ENCODE data around the gene DDX10.

DNA sequence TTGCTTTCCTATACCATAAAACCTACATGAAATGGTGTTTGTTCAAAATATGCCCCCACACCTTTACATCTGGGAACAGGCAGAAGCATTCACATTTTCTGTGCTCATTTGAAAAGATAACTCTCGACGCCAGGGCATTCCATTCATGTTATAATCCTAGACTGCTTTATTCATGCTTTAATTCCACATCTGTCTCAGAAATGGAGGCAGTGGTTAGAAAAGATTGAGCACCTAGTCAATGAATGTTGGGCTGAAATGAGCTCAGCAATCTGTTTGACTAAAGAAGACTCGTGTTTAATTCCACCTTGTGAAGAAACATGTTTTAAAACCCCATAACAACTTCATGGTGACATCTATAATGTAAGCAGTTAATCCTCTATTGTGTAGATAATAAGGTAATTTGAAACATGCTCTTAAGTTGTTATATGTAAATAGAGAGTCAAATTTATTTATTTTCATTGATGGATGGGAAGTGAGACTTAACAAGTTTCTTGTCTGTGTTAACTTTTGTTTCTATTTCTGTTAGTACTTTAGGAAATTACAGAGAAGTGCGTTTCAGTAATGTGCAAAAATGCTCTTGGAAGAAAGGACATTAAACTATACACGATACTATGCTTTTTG is 217.5 kb downstream of the DDX10 start:
- TF ChIP-seq CTCF (conservative IDR thresholded peaks at IDR 0.05; ENCODE audit: low read depth in 2 of 2) = no peak
- no peak for TF ChIP-seq NANOG (IDR thresholded peaks at IDR 0.05; ENCODE audit: borderline replicate concordance)
- TF ChIP-seq, protein P1, sequence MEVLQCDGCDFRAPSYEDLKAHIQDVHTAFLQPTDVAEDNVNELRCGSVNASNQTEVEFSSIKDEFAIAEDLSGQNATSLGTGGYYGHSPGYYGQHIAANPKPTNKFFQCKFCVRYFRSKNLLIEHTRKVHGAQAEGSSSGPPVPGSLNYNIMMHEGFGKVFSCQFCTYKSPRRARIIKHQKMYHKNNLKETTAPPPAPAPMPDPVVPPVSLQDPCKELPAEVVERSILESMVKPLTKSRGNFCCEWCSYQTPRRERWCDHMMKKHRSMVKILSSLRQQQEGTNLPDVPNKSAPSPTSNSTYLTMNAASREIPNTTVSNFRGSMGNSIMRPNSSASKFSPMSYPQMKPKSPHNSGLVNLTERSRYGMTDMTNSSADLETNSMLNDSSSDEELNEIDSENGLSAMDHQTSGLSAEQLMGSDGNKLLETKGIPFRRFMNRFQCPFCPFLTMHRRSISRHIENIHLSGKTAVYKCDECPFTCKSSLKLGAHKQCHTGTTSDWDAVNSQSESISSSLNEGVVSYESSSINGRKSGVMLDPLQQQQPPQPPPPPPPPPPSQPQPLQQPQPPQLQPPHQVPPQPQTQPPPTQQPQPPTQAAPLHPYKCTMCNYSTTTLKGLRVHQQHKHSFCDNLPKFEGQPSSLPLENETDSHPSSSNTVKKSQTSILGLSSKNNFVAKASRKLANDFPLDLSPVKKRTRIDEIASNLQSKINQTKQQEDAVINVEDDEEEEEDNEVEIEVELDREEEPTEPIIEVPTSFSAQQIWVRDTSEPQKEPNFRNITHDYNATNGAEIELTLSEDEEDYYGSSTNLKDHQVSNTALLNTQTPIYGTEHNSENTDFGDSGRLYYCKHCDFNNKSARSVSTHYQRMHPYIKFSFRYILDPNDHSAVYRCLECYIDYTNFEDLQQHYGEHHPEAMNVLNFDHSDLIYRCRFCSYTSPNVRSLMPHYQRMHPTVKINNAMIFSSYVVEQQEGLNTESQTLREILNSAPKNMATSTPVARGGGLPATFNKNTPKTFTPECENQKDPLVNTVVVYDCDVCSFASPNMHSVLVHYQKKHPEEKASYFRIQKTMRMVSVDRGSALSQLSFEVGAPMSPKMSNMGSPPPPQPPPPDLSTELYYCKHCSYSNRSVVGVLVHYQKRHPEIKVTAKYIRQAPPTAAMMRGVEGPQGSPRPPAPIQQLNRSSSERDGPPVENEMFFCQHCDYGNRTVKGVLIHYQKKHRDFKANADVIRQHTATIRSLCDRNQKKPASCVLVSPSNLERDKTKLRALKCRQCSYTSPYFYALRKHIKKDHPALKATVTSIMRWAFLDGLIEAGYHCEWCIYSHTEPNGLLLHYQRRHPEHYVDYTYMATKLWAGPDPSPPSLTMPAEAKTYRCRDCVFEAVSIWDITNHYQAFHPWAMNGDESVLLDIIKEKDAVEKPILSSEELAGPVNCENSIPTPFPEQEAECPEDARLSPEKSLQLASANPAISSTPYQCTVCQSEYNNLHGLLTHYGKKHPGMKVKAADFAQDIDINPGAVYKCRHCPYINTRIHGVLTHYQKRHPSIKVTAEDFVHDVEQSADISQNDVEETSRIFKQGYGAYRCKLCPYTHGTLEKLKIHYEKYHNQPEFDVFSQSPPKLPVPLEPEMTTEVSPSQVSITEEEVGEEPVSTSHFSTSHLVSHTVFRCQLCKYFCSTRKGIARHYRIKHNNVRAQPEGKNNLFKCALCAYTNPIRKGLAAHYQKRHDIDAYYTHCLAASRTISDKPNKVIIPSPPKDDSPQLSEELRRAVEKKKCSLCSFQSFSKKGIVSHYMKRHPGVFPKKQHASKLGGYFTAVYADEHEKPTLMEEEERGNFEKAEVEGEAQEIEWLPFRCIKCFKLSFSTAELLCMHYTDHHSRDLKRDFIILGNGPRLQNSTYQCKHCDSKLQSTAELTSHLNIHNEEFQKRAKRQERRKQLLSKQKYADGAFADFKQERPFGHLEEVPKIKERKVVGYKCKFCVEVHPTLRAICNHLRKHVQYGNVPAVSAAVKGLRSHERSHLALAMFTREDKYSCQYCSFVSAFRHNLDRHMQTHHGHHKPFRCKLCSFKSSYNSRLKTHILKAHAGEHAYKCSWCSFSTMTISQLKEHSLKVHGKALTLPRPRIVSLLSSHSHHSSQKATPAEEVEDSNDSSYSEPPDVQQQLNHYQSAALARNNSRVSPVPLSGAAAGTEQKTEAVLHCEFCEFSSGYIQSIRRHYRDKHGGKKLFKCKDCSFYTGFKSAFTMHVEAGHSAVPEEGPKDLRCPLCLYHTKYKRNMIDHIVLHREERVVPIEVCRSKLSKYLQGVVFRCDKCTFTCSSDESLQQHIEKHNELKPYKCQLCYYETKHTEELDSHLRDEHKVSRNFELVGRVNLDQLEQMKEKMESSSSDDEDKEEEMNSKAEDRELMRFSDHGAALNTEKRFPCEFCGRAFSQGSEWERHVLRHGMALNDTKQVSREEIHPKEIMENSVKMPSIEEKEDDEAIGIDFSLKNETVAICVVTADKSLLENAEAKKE (CRISPR knock-in tag; IDR thresholded peaks at IDR 0.05) = no peak
- no peak for TF ChIP-seq EZH2 (IDR thresholded peaks at IDR 0.05; ENCODE audit: low read depth, unreplicated experiment)
- TF ChIP-seq REST (IDR thresholded peaks at IDR 0.05; ENCODE audit: unreplicated experiment) = no peak
- TF ChIP-seq POLR2AphosphoS5 (IDR thresholded peaks at IDR 0.05; ENCODE audit: low read depth) = no peak
- TF ChIP-seq JUNB (IDR thresholded peaks at IDR 0.05; ENCODE audit: unreplicated experiment) = no peak
- no peak for TF ChIP-seq EZH2phosphoT487 (IDR thresholded peaks at IDR 0.05; ENCODE audit: unreplicated experiment)
- no peak for TF ChIP-seq ZNF114 (CRISPR knock-in tag; IDR thresholded peaks at IDR 0.05)
- TF ChIP-seq, protein P2, sequence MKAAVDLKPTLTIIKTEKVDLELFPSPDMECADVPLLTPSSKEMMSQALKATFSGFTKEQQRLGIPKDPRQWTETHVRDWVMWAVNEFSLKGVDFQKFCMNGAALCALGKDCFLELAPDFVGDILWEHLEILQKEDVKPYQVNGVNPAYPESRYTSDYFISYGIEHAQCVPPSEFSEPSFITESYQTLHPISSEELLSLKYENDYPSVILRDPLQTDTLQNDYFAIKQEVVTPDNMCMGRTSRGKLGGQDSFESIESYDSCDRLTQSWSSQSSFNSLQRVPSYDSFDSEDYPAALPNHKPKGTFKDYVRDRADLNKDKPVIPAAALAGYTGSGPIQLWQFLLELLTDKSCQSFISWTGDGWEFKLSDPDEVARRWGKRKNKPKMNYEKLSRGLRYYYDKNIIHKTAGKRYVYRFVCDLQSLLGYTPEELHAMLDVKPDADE (IDR thresholded peaks at IDR 0.05) = no peak
- TF ChIP-seq CREB1 (CRISPR knock-in tag; IDR thresholded peaks at IDR 0.05; ENCODE audit: low read depth) = no peak
- TF ChIP-seq STAT1 (IDR thresholded peaks at IDR 0.05; ENCODE audit: unreplicated experiment) = no peak
- TF ChIP-seq ZNF331 (CRISPR knock-in tag; IDR thresholded peaks at IDR 0.05; ENCODE audit: low read depth) = no peak
